MG63 (cell line): ENCODE results near the gene CNMD. TPM values are rescaled to one million over a fixed set of nuclear protein-coding genes. Genes with fewer than 3 reads are reported as not detected.

Experiments used
- DNase-seq: peaks from one replicate; pipeline ENCODE4 v3.0.0-alpha.2; 2020
- H3K27me3 ChIP-seq: fragments of 250-450 bp; sonication (Bioruptor Pico); 2 replicates; pipeline ENCODE4 v1.5.1; 2020; ENCODE audit warnings: mild to moderate bottlenecking, moderate library complexity
- H3K36me3 ChIP-seq: fragments of 250-450 bp; sonication (Bioruptor Pico); 2 replicates; pipeline ENCODE4 v1.5.1; 2020; ENCODE audit warnings: mild to moderate bottlenecking, moderate library complexity
- H3K4me3 ChIP-seq: fragments of 250-450 bp; sonication (Bioruptor Pico); 2 replicates; pipeline ENCODE4 v1.5.1; 2020; ENCODE audit warnings: mild to moderate bottlenecking, moderate library complexity
- H3K9me3 ChIP-seq: fragments of 250-450 bp; sonication (Bioruptor Pico); 2 replicates; pipeline ENCODE4 v1.5.1; 2020; ENCODE audit warnings: mild to moderate bottlenecking, moderate library complexity
- total RNA-seq: library from RNA; depleted of rRNA; stranded (reverse); fragments of >200 nt; shearing (Covaris generic); gene quantifications from 2 replicates; pipeline ENCODE4 v1.2.3, GENCODE V29; 2014; ENCODE audit warnings: low replicate concordance; rRNA removed

Gene CNMD
- not detected in 2 replicates for total RNA-seq

DNA sequence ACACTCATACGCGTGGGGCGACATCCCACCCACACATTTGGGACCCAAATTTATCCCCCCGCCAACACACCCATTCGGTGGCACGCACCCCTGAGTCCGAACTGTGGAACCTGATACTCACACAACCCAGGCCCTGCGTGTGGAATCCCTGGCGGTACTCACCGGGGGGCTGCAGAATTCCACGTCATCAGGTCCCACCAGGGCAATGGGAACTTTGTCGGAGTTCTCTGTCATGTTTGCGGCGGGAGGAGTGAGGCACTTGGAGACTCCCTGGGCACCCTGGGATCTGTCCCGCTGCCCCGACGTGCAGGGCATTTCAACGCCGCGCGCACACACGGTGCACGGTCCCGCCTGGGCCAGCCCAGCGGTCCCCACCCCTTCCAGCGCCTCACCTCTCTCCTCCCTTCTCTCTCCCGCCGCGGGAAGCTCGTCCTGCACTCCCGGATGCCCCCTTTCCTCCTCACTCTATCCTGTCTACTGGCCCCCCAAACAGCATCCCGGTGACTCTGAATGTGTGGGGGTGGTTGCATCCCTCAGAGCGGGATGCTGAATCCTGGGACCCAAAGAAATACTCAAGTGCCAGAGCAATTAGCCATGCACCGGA, at the start of gene CNMD:
Gene CNMD, minus strand, starts transcription at position 353 of the 604 bp plus-strand sequence. Its CDS starts 119 bp downstream, at position 234.
- Histone ChIP-seq H3K27me3 (peaks cover 28% of the 10 kb centered on the region), H3K4me3 (no peak within 1 kb of the TSS), H3K36me3 (no peaks in the 10 kb centered on the region), H3K9me3 (no peaks in the 10 kb centered on the region)
- DNase-seq = no peak

DNA sequence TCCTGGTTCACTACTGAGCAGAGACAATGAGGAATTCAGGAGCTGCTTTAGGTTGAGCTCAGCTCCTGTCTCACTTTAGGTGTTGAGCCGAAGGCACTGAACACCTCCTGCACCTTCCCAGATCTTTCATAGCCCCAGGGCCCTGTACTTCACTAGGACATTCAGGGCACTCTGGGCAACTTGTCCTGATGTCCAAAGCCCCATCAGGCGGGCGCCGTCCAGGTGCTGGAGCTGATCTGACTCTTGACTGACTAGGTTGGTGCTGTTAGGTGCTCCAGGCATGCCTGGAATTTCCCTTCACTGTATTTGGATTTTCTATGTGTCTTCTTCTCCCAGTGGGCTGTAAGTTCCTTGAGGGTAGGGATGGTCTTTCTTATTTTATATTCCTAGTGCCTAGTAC, 48.4 kb upstream of the CNMD start:
- no peak overlapping the region for H3K4me3 ChIP-seq
- no peaks in the 10 kb centered on the region for H3K27me3 ChIP-seq
- DNase-seq = no peak
- H3K36me3 ChIP-seq = no peaks in the 10 kb centered on the region
- no peaks in the 10 kb centered on the region for H3K9me3 ChIP-seq

DNA sequence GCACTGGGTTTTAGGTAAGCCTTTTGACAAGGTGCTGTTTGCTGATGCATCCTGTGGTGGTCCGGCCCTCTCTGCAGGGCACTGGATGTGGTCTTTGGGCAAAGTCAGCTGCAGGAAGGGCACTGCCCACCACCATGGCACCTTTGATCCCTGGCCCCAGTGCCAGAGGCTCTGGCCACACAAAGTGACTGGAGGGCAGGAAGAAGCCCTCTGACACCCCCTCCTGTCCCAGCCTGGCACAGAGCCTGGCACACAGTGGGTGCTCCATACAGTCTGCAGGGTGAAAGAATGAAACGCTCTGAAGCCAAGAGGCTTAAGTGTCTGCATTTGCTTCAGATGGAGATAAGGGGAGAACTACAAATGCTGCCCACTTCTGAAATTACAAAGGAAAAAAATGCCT, 47.6 kb upstream of the CNMD start:
- Histone ChIP-seq H3K36me3 (no peaks in the 10 kb centered on the region), H3K27me3 (no peaks in the 10 kb centered on the region), H3K9me3 (no peaks in the 10 kb centered on the region), H3K4me3 (no peak overlapping the region)
- DNase-seq = no peak

DNA sequence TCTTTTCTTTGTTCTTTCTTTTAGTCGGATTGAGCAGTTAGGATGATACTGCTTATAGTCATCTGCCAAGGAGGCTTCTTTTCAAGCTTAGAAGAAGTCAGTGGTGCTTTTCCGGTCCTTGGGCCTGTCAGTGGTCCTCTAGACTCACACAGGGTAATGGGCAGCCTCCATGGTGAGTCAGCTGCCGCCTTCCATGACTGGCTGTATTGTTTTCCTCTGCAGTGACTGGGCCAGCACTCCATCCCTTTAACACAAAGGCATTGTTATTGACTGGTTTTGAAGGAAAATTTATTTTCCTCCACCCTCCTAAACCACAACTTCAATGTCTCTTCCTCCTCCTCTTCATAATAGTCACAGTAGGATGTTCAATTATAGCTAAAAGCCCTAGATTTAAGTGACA, 47.1 kb upstream of the CNMD start:
- Histone ChIP-seq H3K27me3 (no peaks in the 10 kb centered on the region), H3K36me3 (no peaks in the 10 kb centered on the region), H3K9me3 (no peaks in the 10 kb centered on the region), H3K4me3 (no peak overlapping the region)
- peak; percentile 21 for DNase-seq

DNA sequence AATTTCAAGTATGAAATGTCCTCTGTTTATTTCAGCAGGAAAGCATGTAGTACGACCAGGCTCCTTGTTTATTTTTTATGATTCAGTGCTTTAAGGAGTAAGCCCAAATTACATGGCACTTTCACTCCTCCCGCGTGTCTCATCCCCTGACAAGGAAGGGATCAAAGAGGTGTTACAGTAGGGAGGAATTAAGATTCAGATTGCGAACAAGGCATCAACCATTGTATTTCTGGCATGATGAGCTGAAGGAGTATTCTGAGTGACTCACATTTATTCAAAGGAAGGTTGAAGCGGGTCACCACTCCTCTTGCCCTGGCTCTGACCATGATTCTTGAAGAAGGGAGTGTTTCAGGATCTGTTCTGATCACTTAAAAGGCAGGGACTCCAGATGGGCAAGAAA, 46.1 kb upstream of the CNMD start:
- Histone ChIP-seq H3K36me3 (no peaks in the 10 kb centered on the region), H3K4me3 (no peak overlapping the region), H3K9me3 (no peaks in the 10 kb centered on the region), H3K27me3 (no peaks in the 10 kb centered on the region)
- DNase-seq = no peak

DNA sequence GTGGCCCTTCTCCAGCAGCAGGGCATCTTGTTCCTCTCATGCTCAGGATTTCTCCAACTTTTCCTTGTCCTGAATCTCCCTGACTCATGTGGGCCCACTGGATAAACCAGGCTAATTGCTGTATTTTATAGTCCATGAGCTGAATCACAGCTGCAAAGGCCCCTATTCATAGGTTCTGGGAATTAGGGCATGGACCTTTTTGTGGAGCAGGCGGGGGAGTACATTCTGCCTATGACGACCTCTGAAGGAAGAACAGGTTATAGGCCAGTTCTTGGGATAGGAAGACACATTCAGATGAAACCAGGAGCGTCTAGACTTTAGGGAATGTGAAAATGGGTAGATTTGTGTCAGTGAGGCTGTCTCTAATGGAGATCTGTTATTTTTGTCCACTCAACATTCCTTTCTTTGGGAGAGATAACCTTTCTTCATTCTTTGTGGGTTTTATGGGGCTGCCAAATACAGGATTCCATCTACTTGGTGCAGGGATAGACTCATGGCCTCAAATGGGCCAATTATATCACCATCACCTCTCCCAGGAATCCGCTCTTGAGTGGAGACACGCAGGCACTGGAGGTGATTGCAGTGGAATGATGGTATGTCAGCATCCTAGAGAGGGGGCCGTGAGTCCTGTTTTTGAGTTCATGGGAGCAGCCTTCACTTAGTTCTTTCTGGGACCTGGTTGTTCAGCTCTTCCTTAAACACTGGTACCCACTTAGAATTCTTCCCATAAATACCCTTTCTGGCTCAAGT, 45.1 kb upstream of the CNMD start:
- H3K36me3 ChIP-seq = no peaks in the 10 kb centered on the region
- no peak overlapping the region for H3K4me3 ChIP-seq

DNA sequence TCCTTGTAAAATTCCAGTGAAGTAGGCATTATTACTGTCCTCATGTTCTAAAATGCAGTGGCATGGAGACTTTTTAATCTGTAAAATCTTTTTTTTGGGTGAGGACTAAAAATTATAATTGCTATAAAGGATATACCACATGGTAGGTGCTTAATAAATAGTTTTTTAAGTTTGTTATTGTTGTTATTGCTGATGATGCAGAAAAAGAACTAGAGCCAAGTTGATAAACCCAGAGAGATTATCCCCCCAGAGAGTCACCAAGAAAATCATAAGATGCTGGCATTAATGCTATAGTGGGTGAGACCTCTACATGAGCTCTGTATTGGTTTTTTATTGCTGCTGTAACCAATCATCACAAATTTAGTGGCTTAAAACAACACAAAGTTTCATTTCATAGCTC, 44.3 kb upstream of the CNMD start:
- H3K4me3 ChIP-seq = no peak overlapping the region
- no peaks in the 10 kb centered on the region for H3K27me3 ChIP-seq
- H3K36me3 ChIP-seq = no peaks in the 10 kb centered on the region
- no peak for DNase-seq
- no peaks in the 10 kb centered on the region for H3K9me3 ChIP-seq

More for the DNA sequence above, 45.1 kb upstream of the CNMD start:
- Histone ChIP-seq H3K27me3 (no peaks in the 10 kb centered on the region), H3K9me3 (no peaks in the 10 kb centered on the region)
- no peak for DNase-seq

DNA sequence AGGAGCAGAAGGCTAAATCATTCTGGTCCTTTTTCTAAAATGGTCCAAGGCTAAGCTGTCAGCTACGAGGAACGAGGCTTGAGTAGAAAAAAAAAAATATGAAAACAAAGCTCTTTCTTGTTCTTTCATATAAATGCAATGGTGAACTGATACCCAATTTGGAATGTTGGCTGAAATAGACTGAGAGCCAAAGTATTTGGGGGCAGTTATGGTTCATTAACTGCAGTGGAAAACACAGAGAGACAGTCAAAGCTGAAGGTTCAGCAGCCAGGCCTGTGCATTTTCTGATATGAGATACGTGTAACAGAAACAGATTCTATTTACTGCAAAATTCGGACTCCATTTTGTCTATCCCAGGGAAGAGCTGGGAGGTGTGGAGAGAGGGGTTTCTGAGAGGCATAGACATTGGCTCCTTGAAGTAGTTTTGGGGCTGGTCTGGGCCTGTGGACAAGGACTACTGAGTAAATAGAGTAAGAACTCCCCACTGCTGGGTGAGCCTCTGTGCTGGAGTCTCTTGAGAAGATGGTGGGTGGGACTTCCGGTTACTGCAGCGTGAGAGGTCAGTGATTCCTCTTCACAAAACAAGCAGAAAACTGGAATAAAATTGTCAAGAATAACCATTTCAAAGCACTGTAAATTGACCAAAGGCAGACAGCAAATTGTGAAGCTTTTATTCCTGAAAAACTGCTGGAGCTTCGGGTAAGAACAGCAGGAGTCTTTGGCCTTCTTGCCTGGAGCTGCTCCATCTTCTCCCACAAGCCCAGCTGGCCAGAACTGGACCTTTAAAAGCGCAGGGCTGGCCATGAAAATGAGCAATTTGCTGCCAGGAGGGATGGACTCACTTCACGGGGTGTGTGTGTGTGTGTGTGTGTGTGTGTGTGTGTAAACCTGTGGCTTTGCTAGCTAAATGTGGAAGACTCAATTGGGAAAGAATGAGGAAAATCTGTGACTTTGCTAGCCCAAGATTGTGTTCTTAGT, 43.1 kb upstream of the CNMD start:
- no peak for DNase-seq
- Histone ChIP-seq H3K9me3 (no peaks in the 10 kb centered on the region), H3K27me3 (no peaks in the 10 kb centered on the region), H3K36me3 (no peaks in the 10 kb centered on the region), H3K4me3 (no peak overlapping the region)

DNA sequence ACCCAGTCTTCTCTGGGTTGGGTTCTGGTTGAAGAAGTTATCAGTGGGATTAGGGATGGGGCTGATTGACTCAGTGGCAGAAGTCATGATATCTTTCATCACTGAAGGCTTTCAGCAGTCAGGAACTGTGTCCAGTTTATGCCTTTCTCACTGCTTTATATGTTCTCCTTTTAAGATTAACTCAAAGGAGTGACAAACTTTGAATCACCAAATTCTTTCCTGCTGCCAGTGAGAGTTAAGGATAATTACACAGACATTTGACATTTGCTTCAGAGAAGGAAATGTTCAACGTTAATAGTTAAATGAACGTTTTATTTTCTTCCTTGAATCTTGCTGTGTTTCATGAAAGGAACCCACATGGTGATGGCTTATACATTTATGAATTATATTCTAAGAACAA, 41.0 kb upstream of the CNMD start:
- Histone ChIP-seq H3K4me3 (no peak overlapping the region), H3K27me3 (0 out of 2 replicates have a peak, but pooled peaks cover 3% of the 10 kb centered on the region), H3K9me3 (no peaks in the 10 kb centered on the region), H3K36me3 (no peaks in the 10 kb centered on the region)
- DNase-seq = no peak

DNA sequence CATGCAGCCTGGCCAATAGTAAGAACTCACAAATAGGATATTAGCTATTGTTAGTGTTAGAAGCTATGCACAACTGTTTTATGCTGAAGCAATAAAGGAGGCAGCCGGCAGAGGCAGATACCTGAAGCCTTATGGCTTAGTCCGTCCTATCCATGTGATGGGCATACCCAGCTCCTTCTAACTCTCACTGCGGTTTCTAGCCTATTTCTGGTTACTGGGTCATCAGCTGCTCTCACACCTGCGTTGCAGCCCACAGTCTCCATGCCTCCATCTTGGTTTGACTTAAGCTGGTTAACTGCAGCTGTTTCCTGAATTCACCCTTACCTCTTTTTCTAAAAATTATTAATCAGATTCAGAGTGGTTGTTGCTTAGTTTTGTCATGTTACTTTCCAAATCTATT, 40.5 kb upstream of the CNMD start:
- Histone ChIP-seq H3K36me3 (no peaks in the 10 kb centered on the region), H3K27me3 (0 out of 2 replicates have a peak, but pooled peaks cover 3% of the 10 kb centered on the region), H3K9me3 (no peaks in the 10 kb centered on the region), H3K4me3 (no peak overlapping the region)
- no peak for DNase-seq

DNA sequence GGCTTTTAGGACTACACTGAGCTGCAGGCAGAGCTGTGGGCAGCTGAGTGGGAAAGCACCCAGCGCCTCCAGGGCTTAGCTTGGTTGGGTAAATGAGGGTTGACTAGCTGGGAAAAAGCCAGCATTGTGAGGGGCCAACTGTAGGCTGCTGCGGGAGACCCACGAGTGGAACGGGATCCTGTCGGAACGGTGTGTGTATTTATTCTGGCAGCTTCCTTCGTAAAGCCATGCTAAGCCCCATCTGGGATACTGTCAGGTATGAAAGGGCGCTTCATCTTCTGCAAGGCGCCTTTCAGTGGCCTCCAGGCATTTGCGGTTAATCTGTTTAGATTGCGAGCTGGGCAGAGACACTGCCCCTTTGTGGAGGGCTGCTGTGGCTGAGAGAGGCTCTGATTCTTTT, 39.5 kb upstream of the CNMD start:
- no peak for DNase-seq
- H3K4me3 ChIP-seq = no peak overlapping the region
- no peaks in the 10 kb centered on the region for H3K36me3 ChIP-seq
- H3K9me3 ChIP-seq = no peaks in the 10 kb centered on the region
- H3K27me3 ChIP-seq = peaks cover 6% of the 10 kb centered on the region

DNA sequence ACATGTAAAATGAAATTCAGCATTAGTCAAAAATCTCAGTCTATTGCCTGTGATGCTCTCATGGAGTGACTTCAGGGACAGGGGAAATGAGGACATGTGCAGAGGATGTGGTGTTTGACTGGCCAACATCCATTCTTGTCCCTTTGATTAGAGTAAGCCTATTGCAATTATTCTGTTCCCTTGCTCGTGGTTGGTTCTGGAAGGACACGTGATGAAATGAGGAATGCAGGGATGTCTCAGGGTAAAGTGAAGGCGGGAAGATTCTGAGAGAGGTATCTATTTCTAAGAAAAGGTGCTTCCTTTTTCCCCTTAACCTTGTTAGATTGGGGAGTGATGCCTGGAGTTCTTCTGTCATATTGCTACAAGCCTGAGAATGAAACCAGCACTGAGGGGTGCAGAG, 37.1 kb upstream of the CNMD start:
- Histone ChIP-seq H3K36me3 (no peaks in the 10 kb centered on the region), H3K27me3 (peaks cover 11% of the 10 kb centered on the region), H3K9me3 (no peaks in the 10 kb centered on the region), H3K4me3 (no peak overlapping the region)
- DNase-seq = no peak

DNA sequence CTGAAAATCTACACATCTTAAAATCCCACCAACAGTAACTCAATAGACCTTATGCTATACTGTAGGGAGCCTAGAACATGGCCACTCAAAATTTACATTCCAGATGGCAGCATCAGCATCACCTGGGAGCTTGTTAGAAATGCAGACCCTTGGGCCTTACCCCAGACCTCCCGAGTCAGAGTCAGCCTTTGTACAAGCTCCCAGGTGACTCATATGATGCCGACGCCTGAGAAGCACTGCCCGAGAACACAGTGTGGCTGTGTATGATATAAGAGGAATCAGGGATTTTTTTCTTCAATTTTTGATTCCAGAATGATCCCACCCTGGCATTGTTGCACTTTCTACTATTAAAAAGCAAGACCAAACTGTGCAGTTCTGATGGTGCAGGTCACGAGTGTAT, 35.9 kb upstream of the CNMD start:
- Histone ChIP-seq H3K4me3 (no peak overlapping the region), H3K36me3 (no peaks in the 10 kb centered on the region), H3K27me3 (peaks cover 15% of the 10 kb centered on the region), H3K9me3 (no peaks in the 10 kb centered on the region)
- no peak for DNase-seq

DNA sequence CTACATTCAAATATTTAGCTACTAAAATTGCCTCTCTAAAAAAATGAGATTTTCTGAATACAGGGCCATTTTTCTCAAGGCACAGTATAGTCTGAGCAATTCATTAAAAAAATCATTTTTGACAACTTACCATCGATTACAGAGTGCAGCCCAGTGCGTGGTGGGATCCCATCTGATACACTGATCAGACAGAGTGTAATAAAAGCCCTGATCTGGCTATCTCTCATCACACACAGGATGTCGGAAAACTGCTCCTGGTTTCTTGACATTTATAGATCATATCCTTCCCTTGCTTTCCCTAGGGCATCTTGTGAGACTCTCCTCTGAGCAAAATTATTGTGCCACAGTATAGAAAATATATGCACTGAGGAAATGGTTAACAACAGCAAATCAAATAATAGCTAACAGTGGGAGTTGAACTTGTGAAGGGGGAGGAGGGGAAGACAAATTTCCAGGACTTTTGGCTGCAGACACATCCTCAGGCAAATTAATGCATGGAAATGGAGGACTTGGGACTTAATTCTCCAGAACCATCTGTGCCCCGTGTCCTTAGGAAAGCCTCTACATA, 28.4 kb upstream of the CNMD start:
- DNase-seq = no peak
- H3K9me3 ChIP-seq = no peaks in the 10 kb centered on the region
- H3K36me3 ChIP-seq = no peaks in the 10 kb centered on the region

DNA sequence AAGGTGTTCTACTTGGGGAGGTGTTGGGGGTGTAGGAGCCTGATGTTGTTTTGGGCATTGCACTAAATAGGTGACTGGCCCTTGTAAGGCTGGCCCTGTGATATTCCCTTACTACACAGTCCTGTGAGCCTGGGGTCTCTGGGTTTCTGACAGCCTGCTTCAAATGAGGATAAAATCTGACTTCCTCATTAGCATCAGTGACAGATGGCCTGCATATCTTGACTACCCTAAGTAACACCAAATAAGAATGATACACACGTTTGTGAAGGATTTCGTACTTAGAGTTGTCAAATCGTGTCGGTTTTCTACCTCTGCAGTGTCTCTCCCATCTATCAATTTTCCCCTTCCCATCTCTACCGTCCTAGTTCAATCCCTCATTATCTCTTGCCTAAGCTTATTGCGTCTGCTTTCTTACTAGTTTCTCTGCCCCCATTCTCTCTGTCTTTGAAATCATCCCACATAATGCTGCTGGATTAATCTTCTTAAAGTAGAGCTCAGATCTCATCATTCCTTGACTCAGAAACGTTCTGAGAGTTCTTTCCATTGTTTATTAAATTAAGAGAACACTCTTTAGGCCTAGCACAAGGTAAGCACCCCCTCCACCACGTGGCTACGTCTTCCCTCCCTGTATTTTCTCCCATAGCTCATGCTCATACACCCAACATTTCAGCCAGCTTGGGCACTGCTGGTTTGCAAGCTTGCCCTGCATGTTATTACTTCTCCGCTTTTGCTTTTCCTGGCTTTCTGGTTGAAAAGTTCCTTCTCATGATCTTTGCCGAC, 26.2 kb upstream of the CNMD start:
- Histone ChIP-seq H3K9me3 (no peaks in the 10 kb centered on the region), H3K4me3 (no peak overlapping the region), H3K27me3 (peaks cover 6% of the 10 kb centered on the region; the same call in 1 of the 2 replicates), H3K36me3 (no peaks in the 10 kb centered on the region)
- no peak for DNase-seq

More for the DNA sequence above, 28.4 kb upstream of the CNMD start:
- Histone ChIP-seq H3K27me3 (peaks cover 9% of the 10 kb centered on the region; the same call in 1 of the 2 replicates), H3K4me3 (no peak overlapping the region)

DNA sequence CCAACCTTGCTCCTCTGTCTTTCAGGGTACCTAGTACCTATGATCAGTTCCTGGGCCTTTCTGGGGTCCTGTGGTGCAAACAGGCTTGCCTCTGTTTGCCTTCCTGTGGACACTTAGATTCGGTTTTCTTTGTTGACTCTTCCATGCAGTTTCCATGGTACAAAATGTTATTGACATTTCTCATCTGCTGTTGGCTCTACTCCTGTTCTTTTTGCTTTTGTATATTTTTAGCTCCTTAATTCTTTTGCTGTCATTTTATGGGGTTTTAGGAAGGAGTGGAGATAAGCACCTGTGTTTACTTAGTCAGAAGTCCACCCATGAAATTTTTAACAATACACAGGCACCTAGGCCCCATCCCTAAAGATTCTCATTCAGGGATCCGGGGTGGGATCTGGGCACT, 20.5 kb upstream of the CNMD start:
- Histone ChIP-seq H3K4me3 (no peak overlapping the region), H3K36me3 (no peaks in the 10 kb centered on the region), H3K27me3 (no peaks in the 10 kb centered on the region), H3K9me3 (no peaks in the 10 kb centered on the region)
- DNase-seq = no peak
